ENCODE data around the gene DGKG. TPM values are rescaled to one million over a fixed set of nuclear protein-coding genes. Genes with fewer than 3 reads are reported as not detected.

DGKG gene
- total RNA-seq, 1 donor: 2.5 TPM

DNA sequence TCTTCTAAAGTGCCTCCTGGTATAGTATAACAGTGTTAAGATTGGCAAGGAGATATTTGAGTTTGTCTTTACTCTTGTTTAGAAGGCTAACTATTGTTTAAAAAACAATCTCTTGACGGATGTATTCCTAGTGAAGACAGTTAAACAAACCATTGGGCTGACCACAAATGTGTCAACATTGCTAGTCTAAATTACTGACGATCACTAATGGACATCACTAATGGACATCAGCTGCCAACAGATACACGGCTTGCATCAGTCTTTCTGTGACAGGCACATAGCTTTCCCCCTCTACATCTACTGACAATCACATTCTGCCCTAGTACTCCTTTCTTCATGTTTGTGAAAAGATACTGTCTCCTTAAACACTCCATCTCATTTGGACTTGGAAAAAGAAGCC lies 196.0 kb downstream of the DGKG start:
- Histone ChIP-seq H3K9me3 (ENCODE audit: low read depth, low read length) (no peaks in the 10 kb centered on the region), H3K4me3 (ENCODE audit: low read length) (no peak overlapping the region), H3K4me1 (ENCODE audit: insufficient read depth, low read length) (peaks cover 6% of the 10 kb centered on the region), H3K27me3 (ENCODE audit: insufficient read depth, low read length) (no peaks in the 10 kb centered on the region)

DNA sequence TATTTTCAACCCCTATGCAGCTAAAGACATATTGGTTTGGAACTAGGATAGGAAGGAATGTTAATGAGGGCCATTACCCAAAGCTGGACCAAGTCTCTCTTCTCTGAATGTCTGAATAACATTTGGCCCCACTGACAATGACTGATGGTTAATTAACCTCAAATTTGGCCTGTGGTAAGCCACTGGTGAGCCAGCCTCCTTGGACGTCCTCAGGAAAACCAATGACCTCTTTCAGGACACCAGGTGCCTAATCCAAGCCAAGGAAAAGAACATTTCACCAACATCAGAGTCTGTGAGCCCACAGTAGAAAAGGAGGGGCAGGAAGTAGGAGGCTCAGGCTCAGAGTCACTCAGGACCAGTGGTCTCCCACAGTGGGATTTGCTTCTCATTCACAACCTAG lies 196.7 kb downstream of the DGKG start:
- Histone ChIP-seq H3K4me1 (ENCODE audit: insufficient read depth, low read length) (peaks cover 6% of the 10 kb centered on the region), H3K27me3 (ENCODE audit: insufficient read depth, low read length) (no peaks in the 10 kb centered on the region), H3K9me3 (ENCODE audit: low read depth, low read length) (no peaks in the 10 kb centered on the region), H3K4me3 (ENCODE audit: low read length) (no peak overlapping the region)

DNA sequence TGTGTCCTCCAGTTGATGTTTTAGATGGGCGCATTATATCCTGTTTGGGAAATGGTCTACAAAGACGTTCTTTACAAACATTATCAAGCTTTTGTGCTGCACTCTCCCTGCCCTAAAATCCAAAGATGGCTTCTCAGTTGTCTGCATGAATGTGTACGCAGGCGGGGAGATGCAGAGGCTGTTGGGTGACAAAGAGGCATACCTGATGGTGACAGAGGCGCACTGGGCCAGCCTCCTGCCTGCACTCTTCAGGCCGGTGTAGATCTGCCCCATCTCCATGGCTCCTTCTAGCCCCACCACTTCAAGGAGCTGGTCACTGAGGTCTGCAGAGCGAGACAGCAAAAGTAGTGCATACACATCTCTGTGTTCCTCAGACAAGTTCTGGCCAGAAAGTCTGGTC lies 197.3 kb downstream of the DGKG start:
- Histone ChIP-seq H3K4me1 (ENCODE audit: insufficient read depth, low read length) (peaks cover 6% of the 10 kb centered on the region), H3K27me3 (ENCODE audit: insufficient read depth, low read length) (no peaks in the 10 kb centered on the region), H3K9me3 (ENCODE audit: low read depth, low read length) (no peaks in the 10 kb centered on the region), H3K4me3 (ENCODE audit: low read length) (no peak overlapping the region)

DNA sequence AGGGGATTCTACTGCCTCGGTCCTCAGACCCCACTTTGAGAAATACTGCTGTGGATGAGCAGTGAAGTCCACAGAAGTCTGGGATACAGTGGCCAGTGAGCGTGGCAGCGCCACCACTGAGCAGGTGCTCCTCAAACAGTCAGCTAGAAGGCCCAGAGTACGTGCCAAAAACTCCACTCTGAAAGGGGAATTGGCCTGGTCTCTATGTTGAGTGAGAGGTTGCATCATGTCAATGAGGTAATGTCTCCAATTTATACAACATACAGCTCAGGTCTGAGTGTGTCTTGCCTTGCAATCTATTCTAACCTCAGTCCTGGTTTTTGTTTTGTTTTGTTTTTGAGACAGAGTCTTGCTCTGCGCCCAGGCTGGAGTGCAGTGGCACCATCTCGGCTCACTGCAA lies 199.8 kb downstream of the DGKG start:
- Histone ChIP-seq H3K4me1 (ENCODE audit: insufficient read depth, low read length) (peaks cover 6% of the 10 kb centered on the region), H3K27me3 (ENCODE audit: insufficient read depth, low read length) (no peaks in the 10 kb centered on the region), H3K9me3 (ENCODE audit: low read depth, low read length) (no peaks in the 10 kb centered on the region), H3K4me3 (ENCODE audit: low read length) (no peak overlapping the region)

DNA sequence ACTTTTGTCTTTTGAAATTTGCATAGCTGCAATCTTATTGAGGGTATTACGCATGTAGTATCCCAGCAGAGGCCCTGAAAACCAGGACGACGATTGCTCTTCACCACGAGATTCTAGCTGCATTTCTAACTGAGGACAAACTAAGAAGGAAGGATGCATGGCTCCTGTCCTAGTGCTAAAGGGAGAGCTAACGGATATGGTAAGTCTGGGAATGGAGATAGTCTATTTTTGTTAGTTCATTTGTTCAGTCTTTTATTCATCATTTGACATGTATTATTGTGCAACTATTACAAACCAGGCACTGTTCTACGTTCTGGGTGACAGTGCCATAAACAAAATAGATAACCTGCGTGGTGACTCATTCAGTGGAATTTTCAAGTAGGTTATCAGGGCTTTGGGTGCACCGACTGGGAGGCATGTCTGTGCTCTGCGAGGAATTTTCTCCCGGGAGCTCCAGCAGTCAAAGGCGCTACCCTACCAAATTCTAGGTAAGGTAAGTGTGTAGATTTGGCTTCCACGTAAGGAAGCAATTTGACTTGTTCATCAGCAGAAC lies 201.3 kb downstream of the DGKG start:
- no peak overlapping the region for H3K4me3 ChIP-seq (ENCODE audit: low read length)
- no peaks in the 10 kb centered on the region for H3K27me3 ChIP-seq (ENCODE audit: insufficient read depth, low read length)
- peaks cover 6% of the 10 kb centered on the region for H3K4me1 ChIP-seq (ENCODE audit: insufficient read depth, low read length)
- no peaks in the 10 kb centered on the region for H3K9me3 ChIP-seq (ENCODE audit: low read depth, low read length)

DNA sequence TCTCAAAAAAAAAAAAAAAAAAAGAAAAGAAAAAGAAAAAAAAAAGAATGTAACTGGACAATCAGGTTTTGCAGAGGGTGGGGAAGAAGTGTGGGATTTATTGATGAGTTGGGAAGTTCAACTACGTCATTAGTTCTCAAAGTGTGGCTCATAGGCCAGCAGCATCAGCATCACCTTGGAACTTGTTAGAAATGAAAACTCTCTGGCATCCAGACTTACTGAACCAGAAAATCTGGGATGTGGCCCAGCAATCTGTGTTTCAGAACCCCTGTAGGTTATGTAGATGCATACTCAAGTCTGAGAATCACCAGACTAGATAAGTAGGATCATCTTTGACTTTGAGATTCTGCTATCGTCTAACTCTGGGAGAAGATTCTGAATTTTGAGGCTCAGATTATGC lies 207.4 kb downstream of the DGKG start:
- H3K4me1 ChIP-seq (ENCODE audit: insufficient read depth, low read length): peaks cover 37% of the 10 kb centered on the region
- H3K4me3 ChIP-seq (ENCODE audit: low read length): no peak overlapping the region
- no peaks in the 10 kb centered on the region for H3K9me3 ChIP-seq (ENCODE audit: low read depth, low read length)
- no peaks in the 10 kb centered on the region for H3K27me3 ChIP-seq (ENCODE audit: insufficient read depth, low read length)

DNA sequence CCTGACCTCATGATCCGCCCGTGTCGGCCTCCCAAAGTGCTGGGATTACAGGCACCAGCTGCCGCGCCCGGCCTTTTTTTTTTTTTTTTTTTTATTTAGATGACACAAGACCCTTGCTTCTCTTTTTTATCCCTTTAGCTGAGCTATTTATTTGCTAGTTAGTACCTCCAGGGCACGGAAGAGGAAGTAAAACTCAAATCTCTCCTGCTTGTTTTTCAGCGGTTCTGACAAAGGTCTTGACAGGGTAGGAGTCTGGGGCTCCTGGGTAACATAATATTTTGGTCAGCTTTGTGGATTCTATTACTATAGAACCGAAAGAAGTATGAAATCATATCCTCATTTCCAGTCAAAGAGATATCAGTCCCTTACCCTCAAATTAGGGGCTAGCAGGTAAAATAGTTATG lies 209.1 kb downstream of the DGKG start:
- H3K4me3 ChIP-seq (ENCODE audit: low read length): no peak overlapping the region

DNA sequence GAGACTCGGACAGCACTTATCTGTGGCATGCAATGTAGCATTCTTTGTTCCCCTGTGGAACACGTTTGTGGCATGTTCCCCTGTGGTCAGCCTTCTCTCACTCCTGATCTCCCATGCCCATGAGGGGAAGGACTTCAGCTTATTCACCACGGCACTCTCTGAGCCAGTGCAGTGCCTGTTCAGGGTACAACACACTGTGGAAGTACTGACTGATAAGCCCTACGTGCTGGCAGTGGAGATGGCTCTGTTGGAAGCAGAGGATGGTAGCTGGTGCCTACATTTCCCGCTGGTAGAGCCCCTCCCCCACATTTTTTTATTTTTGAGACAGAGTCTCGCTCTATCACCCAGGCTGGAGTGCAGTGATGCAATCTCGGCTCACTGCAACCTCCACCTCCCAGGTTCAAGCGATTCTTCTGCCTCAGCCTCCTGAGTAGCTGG lies 209.7 kb downstream of the DGKG start:
- Histone ChIP-seq H3K9me3 (ENCODE audit: low read depth, low read length) (no peaks in the 10 kb centered on the region), H3K27me3 (ENCODE audit: insufficient read depth, low read length) (no peaks in the 10 kb centered on the region), H3K4me3 (ENCODE audit: low read length) (no peak overlapping the region), H3K4me1 (ENCODE audit: insufficient read depth, low read length) (peaks cover 44% of the 10 kb centered on the region)

More for the DNA sequence above, 209.1 kb downstream of the DGKG start:
- Histone ChIP-seq H3K4me1 (ENCODE audit: insufficient read depth, low read length) (peaks cover 44% of the 10 kb centered on the region), H3K27me3 (ENCODE audit: insufficient read depth, low read length) (no peaks in the 10 kb centered on the region), H3K9me3 (ENCODE audit: low read depth, low read length) (no peaks in the 10 kb centered on the region)

DNA sequence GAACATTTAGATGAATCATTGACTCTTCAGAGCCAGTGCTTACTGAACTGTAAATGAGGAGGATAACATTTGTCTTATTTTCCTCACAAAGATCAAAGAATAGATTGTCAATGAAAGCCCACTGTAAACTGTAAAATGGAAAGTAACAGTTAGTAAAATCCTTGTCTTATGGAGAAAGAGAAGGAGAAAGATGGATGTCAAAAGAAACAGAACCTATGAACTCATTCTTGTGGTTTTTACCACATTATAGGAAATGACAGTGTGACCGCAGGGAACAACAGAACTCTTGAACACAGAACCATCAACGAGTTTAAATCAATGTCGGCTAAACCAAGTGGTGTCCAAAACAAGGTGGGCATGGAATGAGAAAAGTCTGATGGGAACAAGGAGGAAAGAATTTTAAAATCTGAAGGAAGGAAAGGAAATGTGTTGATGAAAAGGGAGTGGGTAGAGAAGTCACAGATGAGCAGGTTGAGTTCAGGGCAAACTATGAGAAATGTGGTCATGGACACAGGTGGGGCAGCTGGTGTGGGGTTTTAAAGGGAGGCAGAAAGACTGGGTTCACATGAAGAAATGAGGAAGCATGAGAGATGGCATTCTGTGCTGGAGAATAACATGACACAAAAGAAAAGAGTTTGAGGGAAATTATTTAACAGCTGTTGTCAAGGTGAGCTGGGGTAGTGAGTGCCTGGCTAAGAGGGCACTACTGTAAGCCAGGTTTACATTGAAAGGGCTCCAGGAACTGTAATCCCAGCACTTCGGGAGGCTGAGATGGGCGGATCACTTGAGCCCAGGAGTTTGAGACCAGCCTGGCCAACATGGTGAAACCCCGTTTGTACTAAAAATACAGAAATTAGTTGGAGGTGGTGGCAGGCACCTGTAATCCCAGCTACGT lies 210.7 kb downstream of the DGKG start:
- Histone ChIP-seq H3K9me3 (ENCODE audit: low read depth, low read length) (no peaks in the 10 kb centered on the region), H3K4me3 (ENCODE audit: low read length) (no peak overlapping the region), H3K4me1 (ENCODE audit: insufficient read depth, low read length) (peaks cover 44% of the 10 kb centered on the region), H3K27me3 (ENCODE audit: insufficient read depth, low read length) (no peaks in the 10 kb centered on the region)

DNA sequence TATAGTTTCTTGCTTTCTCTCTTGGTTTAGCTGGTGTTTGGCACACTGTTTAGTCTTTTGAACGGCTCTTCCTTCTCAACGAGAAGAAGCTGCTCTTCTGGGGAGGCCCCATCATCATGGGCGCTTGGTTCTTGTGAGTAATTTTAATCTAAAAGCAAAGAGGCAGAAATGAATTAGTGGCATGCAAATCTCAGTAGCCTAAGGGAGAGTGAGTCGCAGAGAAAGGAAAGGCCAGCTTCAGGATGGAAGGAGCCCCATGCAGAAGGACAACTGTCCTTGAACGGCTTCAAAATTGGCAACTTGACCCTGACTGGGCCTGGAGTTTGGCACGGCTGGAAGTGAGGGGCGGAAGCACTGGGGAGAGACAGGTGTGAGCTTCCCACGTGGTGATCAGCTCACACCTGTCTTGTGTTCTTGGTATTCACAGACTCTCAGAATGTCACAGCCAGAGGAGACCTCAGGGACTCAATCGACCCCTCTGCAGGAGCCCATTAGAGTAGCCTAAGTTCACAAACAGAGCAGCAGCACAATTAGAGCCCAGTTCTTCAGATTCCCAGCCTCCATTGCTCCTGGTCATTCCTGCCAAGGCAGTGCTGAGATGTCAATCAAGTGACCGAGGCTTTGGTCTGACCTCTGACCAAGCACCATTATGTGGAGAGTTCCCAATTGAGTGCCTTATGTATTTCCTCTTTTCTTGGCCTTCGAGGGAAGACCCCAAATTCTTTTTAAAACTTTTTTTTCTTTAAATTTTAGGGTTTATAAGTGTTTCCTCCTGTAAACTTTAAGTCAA lies 211.8 kb downstream of the DGKG start:
- H3K27me3 ChIP-seq (ENCODE audit: insufficient read depth, low read length): no peaks in the 10 kb centered on the region
- peaks cover 44% of the 10 kb centered on the region for H3K4me1 ChIP-seq (ENCODE audit: insufficient read depth, low read length)
- H3K4me3 ChIP-seq (ENCODE audit: low read length): no peak overlapping the region
- no peaks in the 10 kb centered on the region for H3K9me3 ChIP-seq (ENCODE audit: low read depth, low read length)

DNA sequence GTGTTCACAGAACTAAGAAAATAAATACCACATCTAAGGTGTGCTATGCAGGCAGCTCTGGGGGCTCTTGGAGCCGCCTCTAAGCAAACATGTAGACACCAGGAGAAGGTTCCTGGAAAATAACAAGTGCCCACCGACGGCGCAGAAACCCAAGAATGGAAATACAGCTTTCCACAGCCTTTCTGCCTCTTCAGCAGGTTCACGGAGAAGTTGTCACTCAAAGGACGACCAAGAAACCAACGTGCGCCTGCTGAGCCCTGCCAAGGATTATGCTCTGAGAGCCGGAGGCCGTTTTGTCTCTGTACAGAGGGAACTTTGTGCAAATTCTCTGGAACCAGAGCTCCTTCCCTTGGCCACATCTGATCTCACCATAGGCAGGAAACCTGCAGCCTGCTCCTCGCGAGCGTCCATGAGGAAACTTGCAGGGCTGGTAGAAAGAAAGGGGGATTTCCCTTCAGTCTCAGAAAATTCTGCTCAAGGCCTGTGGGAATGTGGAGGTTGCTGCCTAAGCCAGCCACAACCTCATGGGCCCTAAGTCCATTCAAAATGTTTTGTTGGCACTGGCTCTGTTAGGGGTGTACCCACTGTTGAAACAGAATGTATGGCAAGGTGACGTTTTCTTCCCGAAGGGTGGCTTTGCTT lies 212.6 kb downstream of the DGKG start:
- Histone ChIP-seq H3K27me3 (ENCODE audit: insufficient read depth, low read length) (no peaks in the 10 kb centered on the region), H3K4me3 (ENCODE audit: low read length) (no peak overlapping the region), H3K4me1 (ENCODE audit: insufficient read depth, low read length) (peaks cover 44% of the 10 kb centered on the region), H3K9me3 (ENCODE audit: low read depth, low read length) (no peaks in the 10 kb centered on the region)

DNA sequence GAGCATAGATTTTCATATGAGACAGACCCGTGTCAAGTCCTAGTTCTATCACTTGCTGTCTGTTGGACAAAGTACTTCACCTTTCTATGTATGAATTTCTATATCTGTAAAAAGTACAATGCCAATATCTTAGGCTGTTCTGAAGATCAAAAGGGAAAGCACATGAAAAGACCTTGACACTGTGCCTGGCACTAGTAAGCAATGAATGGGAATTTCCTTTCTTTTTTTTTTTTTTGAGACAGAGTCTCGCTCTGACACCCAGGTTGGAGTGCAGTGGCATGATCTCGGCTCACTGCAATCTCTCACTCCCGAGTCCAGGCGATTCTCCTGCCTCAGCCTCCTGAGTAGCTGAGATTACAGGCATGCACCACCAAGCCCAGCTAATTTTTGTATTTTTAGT lies 217.8 kb downstream of the DGKG start:
- H3K4me3 ChIP-seq (ENCODE audit: low read length): no peak overlapping the region
- no peaks in the 10 kb centered on the region for H3K27me3 ChIP-seq (ENCODE audit: insufficient read depth, low read length)
- H3K4me1 ChIP-seq (ENCODE audit: insufficient read depth, low read length): peaks cover 4% of the 10 kb centered on the region
- no peaks in the 10 kb centered on the region for H3K9me3 ChIP-seq (ENCODE audit: low read depth, low read length)

DNA sequence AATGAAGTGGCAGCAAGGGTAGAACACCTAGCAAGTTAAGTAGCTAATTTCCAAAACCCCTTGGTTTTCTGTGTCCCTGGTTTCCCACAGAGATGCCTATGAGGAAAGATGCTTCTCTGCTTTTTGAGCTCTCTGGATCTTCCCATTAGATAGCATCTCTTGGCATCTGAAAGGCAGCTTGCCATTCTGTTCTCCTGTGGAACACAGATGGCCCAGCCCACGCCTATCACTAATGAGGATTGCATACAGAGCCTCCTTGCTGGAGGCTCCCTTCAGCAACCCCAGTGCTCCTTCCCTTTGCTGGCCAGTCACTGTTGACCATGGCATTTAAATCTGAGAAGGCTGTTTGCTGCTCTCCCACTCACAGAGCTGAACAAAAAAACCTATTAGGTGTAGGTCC lies 218.8 kb downstream of the DGKG start:
- no peak overlapping the region for H3K4me3 ChIP-seq (ENCODE audit: low read length)
- no peaks in the 10 kb centered on the region for H3K9me3 ChIP-seq (ENCODE audit: low read depth, low read length)
- no peaks in the 10 kb centered on the region for H3K27me3 ChIP-seq (ENCODE audit: insufficient read depth, low read length)
- no peaks in the 10 kb centered on the region for H3K4me1 ChIP-seq (ENCODE audit: insufficient read depth, low read length)

DNA sequence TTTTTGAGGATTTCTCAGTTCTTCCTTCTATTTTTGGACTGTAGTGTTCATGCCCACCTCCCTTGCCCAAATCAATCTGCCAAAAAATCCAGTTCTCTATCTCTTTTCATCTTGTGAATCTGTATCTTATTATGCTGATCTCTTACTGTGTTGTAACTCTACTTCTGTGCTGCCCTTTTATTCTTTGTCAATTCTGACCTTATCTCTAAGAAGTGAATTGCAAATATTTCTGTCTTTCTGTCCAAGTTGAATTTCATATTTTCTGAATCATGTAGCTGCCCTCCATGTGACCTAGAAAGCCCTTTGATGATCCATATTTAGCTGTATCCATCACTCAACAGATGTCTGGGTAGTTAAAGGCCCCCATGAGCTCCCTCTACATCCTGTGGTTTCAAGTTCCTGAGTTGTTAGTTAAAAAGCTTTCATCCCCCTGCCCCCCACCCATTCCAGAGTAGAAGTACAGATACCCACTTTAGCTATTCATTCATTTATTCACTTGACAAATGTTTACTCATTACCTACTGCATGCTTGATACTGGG lies 219.6 kb downstream of the DGKG start:
- Histone ChIP-seq H3K4me3 (ENCODE audit: low read length) (no peak overlapping the region), H3K4me1 (ENCODE audit: insufficient read depth, low read length) (no peaks in the 10 kb centered on the region), H3K9me3 (ENCODE audit: low read depth, low read length) (no peaks in the 10 kb centered on the region), H3K27me3 (ENCODE audit: insufficient read depth, low read length) (no peaks in the 10 kb centered on the region)

DNA sequence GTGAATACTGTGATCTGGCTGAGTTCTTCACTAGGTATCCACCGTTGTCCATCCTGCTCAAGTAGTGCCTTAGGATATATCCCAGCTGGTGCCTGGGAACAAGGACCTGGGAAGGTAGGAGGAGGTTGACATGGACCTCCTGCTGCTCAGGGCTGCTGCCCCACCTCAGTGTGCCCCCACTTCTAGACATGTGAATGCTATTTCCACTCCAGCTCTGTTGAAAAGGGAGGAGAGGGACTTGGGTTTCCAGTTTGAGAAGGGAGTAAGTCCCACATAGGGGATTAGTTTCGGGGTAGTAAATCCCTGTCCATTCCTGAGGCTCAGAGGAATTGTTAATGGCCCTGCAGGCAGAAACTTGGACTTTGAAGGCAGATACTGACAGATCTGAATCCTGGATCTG lies 220.2 kb downstream of the DGKG start:
- H3K4me1 ChIP-seq (ENCODE audit: insufficient read depth, low read length): no peaks in the 10 kb centered on the region
- no peak overlapping the region for H3K4me3 ChIP-seq (ENCODE audit: low read length)
- H3K9me3 ChIP-seq (ENCODE audit: low read depth, low read length): no peaks in the 10 kb centered on the region
- H3K27me3 ChIP-seq (ENCODE audit: insufficient read depth, low read length): no peaks in the 10 kb centered on the region
